Esophagus muscularis mucosa (tissue), 4 donors: Measurements from ENCODE around the gene PAOX. TPM values are rescaled to one million over a fixed set of nuclear protein-coding genes. Genes with fewer than 3 reads are reported as not detected.

ENCODE experiments used
- DNase-seq: peaks from one replicate; pipeline ENCODE4 v3.0.0-alpha.2; 2017; ENCODE audit errors: extremely low spot score
- H3K27ac ChIP-seq, 4 donors: fragments of 200-600 bp; sonication (generic); replicated peaks in 1 of 4; 1 replicate in 3 of 4; 2 replicates in 1 of 4; pipeline ENCODE4 v1.5.1; 2016 to 2019; ENCODE audit warnings: mild to moderate bottlenecking in 1 of 4
- H3K27me3 ChIP-seq, 4 donors: fragments of 200-600 bp; sonication (generic); one replicate each; pipeline versions ENCODE4 v1.5.1 to v1.6.0; 2016 to 2019
- H3K36me3 ChIP-seq, 4 donors: fragments of 200-600 bp; sonication (generic); one replicate each; pipeline ENCODE4 v1.5.1; 2016 to 2019
- H3K4me1 ChIP-seq, 4 donors: fragments of 200-600 bp; sonication (generic); one replicate each; pipeline ENCODE4 v1.5.1; 2016 to 2019
- H3K4me3 ChIP-seq, 4 donors: fragments of 200-600 bp; sonication (generic); 1 replicate in 2 of 4; 2 replicates in 2 of 4; pipeline ENCODE4 v1.5.1; 2016 to 2019; ENCODE audit warnings: mild to moderate bottlenecking in 4 of 4, moderate library complexity in 1 of 4
- H3K9me3 ChIP-seq, 4 donors: fragments of 200-600 bp; sonication (generic); 1 replicate in 3 of 4; 2 replicates in 1 of 4; pipeline ENCODE4 v1.5.1; 2016 to 2019
- EP300 ChIP-seq: sonication (generic); formaldehyde crosslinking; IDR thresholded peaks from one replicate; pipeline ENCODE4 v1.6.1; 2017; ENCODE audit warnings: antibody characterized with exemption
- POLR2A ChIP-seq: fragments of 450-650 bp; IDR thresholded peaks from one replicate; pipeline ENCODE4 v1.6.1; 2017; ENCODE audit warnings: antibody characterized with exemption, moderate library complexity, mild to moderate bottlenecking, low read depth
- POLR2AphosphoS5 ChIP-seq, 2 donors: sonication (generic); formaldehyde crosslinking; IDR thresholded peaks; one replicate each; pipeline ENCODE4 v1.6.1; 2017; ENCODE audit warnings: antibody characterized with exemption in 2 of 2
- WGBS: methylation state at CpG from one replicate; pipeline ENCODE4 v1.1.5; 2018; 5-methylcytosine and 5-hydroxymethylcytosine counted together
- intact Hi-C: fragments of 100-400 bp; cut with DNase I; formaldehyde crosslinking; loops from one replicate; pipeline ENCODE4 v1.15.1; 2023
- total RNA-seq, 4 donors: library from RNA; depleted of rRNA; stranded (reverse); fragments of >200 nt; gene quantifications; one replicate each; pipeline versions ENCODE4 v1.1.0 to v1.2.1, GENCODE V29; 2016
- TF ChIP-seq, protein P1 (sequence below), 3 experiments: fragments of 200-600 bp in 2 of 3; fragments of 450-650 bp in 1 of 3; sonication (generic) in 2 of 3; IDR thresholded peaks; one replicate each; pipeline ENCODE4 v1.5.1; 2017 to 2019; ENCODE audit warnings: antibody characterized with exemption in 3 of 3, mild to moderate bottlenecking in 2 of 3, moderate library complexity in 1 of 3

The PAOX gene
- total RNA-seq, 4 donors from 2014 or later = 10.1 to 15.0 (median 14.3) TPM

DNA sequence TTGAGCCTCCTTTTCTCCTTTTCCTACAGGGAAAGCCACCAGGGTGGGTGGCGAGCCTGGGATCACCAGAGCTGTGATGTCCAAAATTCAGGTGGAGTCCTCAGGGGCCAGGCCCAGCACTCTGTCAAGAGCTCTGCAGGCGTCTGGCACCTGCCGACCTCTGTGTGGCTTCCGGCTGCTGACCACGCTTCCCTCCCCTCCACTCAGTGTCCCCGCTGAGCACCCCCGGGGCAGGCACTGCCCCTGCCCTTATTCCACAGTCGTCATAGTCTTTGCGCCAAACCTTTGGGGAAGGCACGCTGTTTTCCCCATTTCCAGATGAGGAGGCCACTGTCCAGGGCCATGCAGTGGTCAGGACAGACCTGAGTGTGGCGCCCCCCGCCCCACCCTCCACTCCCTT lies 22.4 kb downstream of the PAOX start:
- no peaks in the 10 kb centered on the region for H3K27me3 ChIP-seq
- intact Hi-C loops = no loop called here
- no peak overlapping the region for H3K27ac ChIP-seq
- no peak for DNase-seq
- H3K4me3 ChIP-seq = no peak overlapping the region
- WGBS = 88% methylated on average over 12 of the region's 12 CpGs
- H3K36me3 ChIP-seq = peaks cover 35 to 96% (median 81%) of the 10 kb centered on the region in 4 donors
- H3K9me3 ChIP-seq = no peaks in the 10 kb centered on the region
- TF ChIP-seq, protein P1, sequence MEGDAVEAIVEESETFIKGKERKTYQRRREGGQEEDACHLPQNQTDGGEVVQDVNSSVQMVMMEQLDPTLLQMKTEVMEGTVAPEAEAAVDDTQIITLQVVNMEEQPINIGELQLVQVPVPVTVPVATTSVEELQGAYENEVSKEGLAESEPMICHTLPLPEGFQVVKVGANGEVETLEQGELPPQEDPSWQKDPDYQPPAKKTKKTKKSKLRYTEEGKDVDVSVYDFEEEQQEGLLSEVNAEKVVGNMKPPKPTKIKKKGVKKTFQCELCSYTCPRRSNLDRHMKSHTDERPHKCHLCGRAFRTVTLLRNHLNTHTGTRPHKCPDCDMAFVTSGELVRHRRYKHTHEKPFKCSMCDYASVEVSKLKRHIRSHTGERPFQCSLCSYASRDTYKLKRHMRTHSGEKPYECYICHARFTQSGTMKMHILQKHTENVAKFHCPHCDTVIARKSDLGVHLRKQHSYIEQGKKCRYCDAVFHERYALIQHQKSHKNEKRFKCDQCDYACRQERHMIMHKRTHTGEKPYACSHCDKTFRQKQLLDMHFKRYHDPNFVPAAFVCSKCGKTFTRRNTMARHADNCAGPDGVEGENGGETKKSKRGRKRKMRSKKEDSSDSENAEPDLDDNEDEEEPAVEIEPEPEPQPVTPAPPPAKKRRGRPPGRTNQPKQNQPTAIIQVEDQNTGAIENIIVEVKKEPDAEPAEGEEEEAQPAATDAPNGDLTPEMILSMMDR (IDR thresholded peaks at IDR 0.05) = no peak
- no peak for TF ChIP-seq POLR2A
- TF ChIP-seq POLR2AphosphoS5 (IDR thresholded peaks at IDR 0.05) = no peak
- no peak for TF ChIP-seq EP300
- no peaks in the 10 kb centered on the region for H3K4me1 ChIP-seq

DNA sequence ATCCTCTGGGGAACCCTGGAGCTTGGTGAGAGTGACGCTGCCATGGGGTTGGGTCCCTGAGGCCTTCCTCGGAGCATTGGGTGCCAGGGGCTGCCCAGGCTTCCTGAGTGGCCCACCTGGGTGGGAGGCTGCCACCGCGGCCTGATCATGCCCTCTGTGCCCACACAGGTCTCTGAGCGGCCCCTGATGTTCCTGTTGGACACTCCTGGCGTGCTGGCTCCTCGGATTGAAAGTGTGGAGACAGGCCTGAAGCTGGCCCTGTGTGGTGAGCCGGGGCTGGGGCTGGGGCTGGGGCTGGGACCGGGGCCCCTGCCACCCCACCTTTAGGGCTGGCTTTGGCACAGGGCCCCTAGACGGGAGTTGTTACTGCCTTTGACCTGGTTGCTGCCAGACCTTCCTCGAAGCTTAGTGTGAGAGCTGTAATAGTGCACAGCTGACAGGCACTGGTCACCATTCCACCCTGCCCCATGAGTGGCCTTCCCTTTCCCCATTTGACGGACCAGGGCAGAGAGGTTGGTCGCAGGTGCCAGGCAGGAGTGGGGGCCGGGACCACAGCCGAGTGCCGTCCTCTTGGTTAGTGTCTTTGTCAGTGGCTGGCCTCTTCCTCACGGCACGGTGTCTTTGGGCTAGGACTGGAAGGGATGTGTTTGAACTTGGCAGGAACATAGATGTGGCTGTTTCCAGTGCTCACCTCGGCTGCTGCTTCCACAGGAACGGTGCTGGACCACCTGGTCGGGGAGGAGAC lies 23.1 kb downstream of the PAOX start:
- DNase-seq = no peak
- Histone ChIP-seq H3K27ac (no peak overlapping the region), H3K27me3 (no peaks in the 10 kb centered on the region), H3K4me1 (no peaks in the 10 kb centered on the region), H3K9me3 (no peaks in the 10 kb centered on the region), H3K36me3 (peaks cover 35 to 96% (median 79%) of the 10 kb centered on the region in 4 donors), H3K4me3 (no peak overlapping the region)
- TF ChIP-seq POLR2A (no peak), POLR2AphosphoS5 (IDR thresholded peaks at IDR 0.05) (no peak), EP300 (no peak)
- TF ChIP-seq, protein P1 (IDR thresholded peaks at IDR 0.05) = no peak
- over 99% methylated on average over 10 of the region's 21 CpGs for WGBS
- intact Hi-C loops = no loop called here

DNA sequence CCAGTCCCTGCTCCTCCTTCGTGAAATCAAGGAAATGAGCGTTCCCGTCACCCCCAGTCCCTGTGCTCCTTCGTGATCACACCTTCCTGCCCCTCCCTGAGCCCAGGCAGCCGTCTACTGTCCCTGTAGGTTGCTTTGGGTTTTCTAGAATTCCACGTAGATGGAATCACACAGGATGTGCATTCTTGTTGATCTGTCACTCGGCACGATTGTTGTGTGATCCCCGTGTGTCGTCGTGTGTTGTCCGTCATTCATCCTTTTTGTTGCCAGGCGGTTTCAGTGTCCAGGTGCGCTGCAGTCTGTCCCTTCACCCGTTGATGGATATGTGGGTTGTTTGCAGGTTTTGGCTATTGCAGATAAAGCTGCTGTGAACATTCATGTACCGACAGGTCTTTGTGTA lies 24.3 kb downstream of the PAOX start:
- H3K27ac ChIP-seq = no peak overlapping the region
- intact Hi-C loops = no loop called here
- DNase-seq = no peak
- TF ChIP-seq POLR2AphosphoS5 (IDR thresholded peaks at IDR 0.05) (no peak), EP300 (no peak), POLR2A (no peak)
- TF ChIP-seq, protein P1 (IDR thresholded peaks at IDR 0.05) = no peak
- 86% methylated on average over 16 of the region's 16 CpGs for WGBS
- H3K4me1 ChIP-seq = no peaks in the 10 kb centered on the region
- no peak overlapping the region for H3K4me3 ChIP-seq
- H3K36me3 ChIP-seq = peaks cover 35 to 96% (median 73%) of the 10 kb centered on the region in 4 donors
- H3K27me3 ChIP-seq = no peaks in the 10 kb centered on the region
- H3K9me3 ChIP-seq = no peaks in the 10 kb centered on the region

DNA sequence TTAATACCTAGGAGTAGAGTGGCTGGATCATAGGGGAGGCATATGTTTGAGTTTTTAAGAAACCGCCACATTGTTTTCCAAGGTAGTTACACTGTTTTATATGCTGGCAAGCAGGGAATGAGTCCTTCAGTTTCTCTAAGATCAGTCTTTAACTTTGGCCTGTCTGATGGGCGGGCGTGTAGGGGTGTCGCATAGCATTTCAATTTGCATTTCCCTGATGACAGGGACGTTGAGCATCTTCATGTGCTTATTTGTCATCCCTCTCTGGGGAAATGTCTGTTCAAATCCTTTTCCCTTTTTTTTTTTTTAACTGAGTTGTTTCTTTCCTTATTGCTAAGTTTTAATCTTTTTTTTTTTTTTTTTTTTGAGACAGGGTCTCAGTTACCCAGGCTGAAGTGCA lies 24.7 kb downstream of the PAOX start:
- WGBS = 93% methylated on average over 5 of the region's 5 CpGs
- Histone ChIP-seq H3K27me3 (no peaks in the 10 kb centered on the region), H3K27ac (no peak overlapping the region), H3K9me3 (no peaks in the 10 kb centered on the region), H3K4me3 (no peak overlapping the region), H3K4me1 (no peaks in the 10 kb centered on the region), H3K36me3 (peaks cover 31 to 94% (median 70%) of the 10 kb centered on the region in 4 donors)
- intact Hi-C loops = no loop called here
- TF ChIP-seq EP300 (no peak), POLR2AphosphoS5 (IDR thresholded peaks at IDR 0.05) (no peak), POLR2A (no peak)
- TF ChIP-seq, protein P1 (IDR thresholded peaks at IDR 0.05) = no peak
- DNase-seq = no peak

DNA sequence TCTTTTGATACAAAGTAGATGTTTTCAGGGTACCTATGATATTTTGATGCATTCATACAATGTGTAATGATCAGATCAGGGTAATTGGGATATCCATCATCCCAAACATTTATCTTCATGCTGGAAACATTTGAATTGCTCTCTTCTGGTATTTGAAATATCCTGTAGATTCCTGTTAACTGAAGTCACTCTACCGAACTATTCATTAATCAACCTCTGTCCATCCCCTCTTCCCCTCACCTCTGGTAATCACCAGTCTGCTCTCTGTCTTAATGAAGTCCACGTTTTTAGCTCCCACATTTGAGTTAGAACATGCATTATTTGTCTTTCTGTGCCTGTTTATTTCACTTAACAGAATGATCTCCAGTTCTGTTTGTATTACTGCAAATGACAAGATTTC lies 26.2 kb downstream of the PAOX start:
- intact Hi-C loops = no loop called here
- H3K4me3 ChIP-seq = no peak overlapping the region
- no peak for DNase-seq
- H3K27ac ChIP-seq = no peak overlapping the region
- no peaks in the 10 kb centered on the region for H3K4me1 ChIP-seq
- peaks cover 0 to under 1% (median 0%) of the 10 kb centered on the region in 4 donors for H3K9me3 ChIP-seq
- H3K27me3 ChIP-seq = no peaks in the 10 kb centered on the region
- TF ChIP-seq POLR2A (no peak), POLR2AphosphoS5 (IDR thresholded peaks at IDR 0.05) (no peak), EP300 (no peak)
- TF ChIP-seq, protein P1 (IDR thresholded peaks at IDR 0.05) = no peak
- 57% methylated on average over 2 of the region's 2 CpGs for WGBS
- H3K36me3 ChIP-seq = peaks cover 33 to 87% (median 64%) of the 10 kb centered on the region in 4 donors
